ENCODE measurements around the gene STIM1.

- TF ChIP-seq CREB5 (CRISPR knock-in tag; IDR thresholded peaks at IDR 0.05; ENCODE audit: low read depth) (no peak), POU6F1 (CRISPR knock-in tag; IDR thresholded peaks at IDR 0.05; ENCODE audit: borderline replicate concordance, low read depth) (no peak), RARB (CRISPR knock-in tag; IDR thresholded peaks at IDR 0.05) (no peak), ZFP3 (CRISPR knock-in tag; IDR thresholded peaks at IDR 0.05) (no peak), CSRNP3 (CRISPR knock-in tag; IDR thresholded peaks at IDR 0.05) (no peak), GLIS3 (CRISPR knock-in tag; IDR thresholded peaks at IDR 0.05) (no peak), ZC3H10 (CRISPR knock-in tag; IDR thresholded peaks at IDR 0.05) (no peak), TSHZ2 (CRISPR knock-in tag; IDR thresholded peaks at IDR 0.05) (no peak), TCF4 (CRISPR knock-in tag; IDR thresholded peaks at IDR 0.05; ENCODE audit: borderline replicate concordance) (no peak), PATZ1 (CRISPR knock-in tag; IDR thresholded peaks at IDR 0.05; ENCODE audit: borderline replicate concordance) (no peak), ESRRG (CRISPR knock-in tag; IDR thresholded peaks at IDR 0.05) (no peak)
These were observed 139.8 kb downstream of the STIM1 start for GRCh38 chr11:3995307-3995706.

Measured in SK-N-SH treated with all-trans-retinoic acid at 6 μM for 48 hours (cell line).